Stimulated activated CD4-positive, alpha-beta T cell treated with anti-CD3 and anti-CD28 coated beads, Interleukin-12 subunit alpha, Interleukin-12 subunit beta, amount 100 ng/mL, for 48 hours (primary cell): ENCODE measurements around the gene INPP5A.

Source experiments
- DNase-seq, 3 donors: peaks; one replicate each; pipeline ENCODE4 v3.0.0-alpha.2; 2020; ENCODE audit warnings: low read depth in 2 of 3, low spot score in 1 of 3

Gene INPP5A

GRCh38 chr10:132534391-132535064, 3.1 kb upstream of the INPP5A start:
- DNase-seq = no peak

GRCh38 chr10:132535065-132535651, 2.4 kb upstream of the INPP5A start:
- no peak for DNase-seq

GRCh38 chr10:132536241-132536876, 1.2 kb upstream of the INPP5A start:
- DNase-seq = no peak

- DNase-seq = peak; percentile 100
Measured at GRCh38 chr10:132536877-132537683, 507 bp upstream of the INPP5A start.

- no peak for DNase-seq
Measured at GRCh38 chr10:132538031-132538789, 623 bp downstream of the INPP5A start.

GRCh38 chr10:132538790-132539421, 1.3 kb downstream of the INPP5A start:
- no peak for DNase-seq

- DNase-seq = peak in 1 of 3 donors; percentile 41
Measured at GRCh38 chr10:132539431-132539839, 1.8 kb downstream of the INPP5A start.

- no peak for DNase-seq
Measured at GRCh38 chr10:132539894-132540293, 2.3 kb downstream of the INPP5A start.

- DNase-seq = no peak
Measured at GRCh38 chr10:132540456-132540855, 2.9 kb downstream of the INPP5A start.

GRCh38 chr10:132541129-132541528, 3.5 kb downstream of the INPP5A start:
- no peak for DNase-seq

GRCh38 chr10:132541601-132542011, 4.0 kb downstream of the INPP5A start:
- DNase-seq = no peak

GRCh38 chr10:132542086-132542775, 4.6 kb downstream of the INPP5A start:
- no peak for DNase-seq

GRCh38 chr10:132542819-132543218, 5.2 kb downstream of the INPP5A start:
- no peak for DNase-seq

GRCh38 chr10:132543916-132544743, 6.5 kb downstream of the INPP5A start:
- no peak for DNase-seq

- no peak for DNase-seq
Measured at GRCh38 chr10:132544744-132545658, 7.4 kb downstream of the INPP5A start.

GRCh38 chr10:132545659-132546367, 8.2 kb downstream of the INPP5A start:
- DNase-seq = no peak
